ENCODE results near the gene MNX1.

The MNX1 gene

GRCh38 chr7:157032644-157033482 lies 22.4 kb upstream of the MNX1 start:
- DNase-seq = no peak

DNA sequence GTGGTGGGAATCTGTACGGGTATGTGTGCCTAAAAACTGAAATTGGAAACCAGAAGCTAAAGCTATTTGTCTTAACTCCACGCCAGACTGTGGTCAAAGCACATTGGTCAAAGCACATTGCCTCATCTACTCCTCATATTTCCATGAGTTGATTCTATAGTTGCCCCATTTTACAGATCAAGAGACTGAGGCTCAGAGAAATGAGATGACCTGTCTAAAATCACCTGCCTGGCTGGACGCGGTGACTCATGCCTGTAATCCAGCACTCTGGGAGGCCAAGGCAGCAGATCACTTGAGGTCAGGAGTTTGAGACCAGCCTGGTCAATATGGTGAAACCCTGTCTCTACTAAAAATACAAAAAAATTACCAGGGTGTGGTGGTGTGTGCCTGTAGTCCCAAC lies 21.7 kb upstream of the MNX1 start:
- no peak for DNase-seq

DNA sequence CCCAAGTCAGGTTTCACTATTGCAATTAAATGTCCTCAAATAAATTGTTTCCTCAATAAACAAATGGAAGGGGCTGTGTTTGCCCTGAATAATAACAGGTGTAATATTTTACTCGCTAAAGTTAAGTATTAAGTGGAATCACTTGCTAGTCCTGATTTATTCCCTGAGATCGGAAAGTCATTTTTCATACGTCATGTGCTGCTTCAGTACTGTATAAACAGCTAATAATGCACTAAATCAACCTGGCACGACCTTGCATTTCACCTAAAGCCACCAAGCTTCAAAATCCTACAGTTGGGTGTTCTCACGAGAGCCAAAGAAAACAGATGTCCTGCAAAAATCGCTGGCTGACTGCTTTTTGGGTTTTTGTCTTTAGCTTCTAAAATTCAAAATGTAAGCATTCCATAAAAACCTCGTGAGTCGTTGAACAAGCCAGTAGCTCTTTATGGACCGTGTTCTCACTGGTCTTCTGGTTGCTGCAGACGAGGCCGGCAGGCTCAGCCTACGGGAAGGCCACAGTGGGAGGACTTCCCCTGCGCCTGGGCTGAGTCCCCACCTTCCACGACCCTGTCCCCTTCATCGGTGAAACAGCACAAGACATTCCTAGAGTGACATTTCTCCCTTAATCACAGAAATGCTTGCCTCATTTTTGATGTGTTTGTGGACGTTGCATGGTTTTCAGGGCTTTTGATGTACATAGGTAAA lies 17.9 kb upstream of the MNX1 start:
- no peak for DNase-seq

DNA sequence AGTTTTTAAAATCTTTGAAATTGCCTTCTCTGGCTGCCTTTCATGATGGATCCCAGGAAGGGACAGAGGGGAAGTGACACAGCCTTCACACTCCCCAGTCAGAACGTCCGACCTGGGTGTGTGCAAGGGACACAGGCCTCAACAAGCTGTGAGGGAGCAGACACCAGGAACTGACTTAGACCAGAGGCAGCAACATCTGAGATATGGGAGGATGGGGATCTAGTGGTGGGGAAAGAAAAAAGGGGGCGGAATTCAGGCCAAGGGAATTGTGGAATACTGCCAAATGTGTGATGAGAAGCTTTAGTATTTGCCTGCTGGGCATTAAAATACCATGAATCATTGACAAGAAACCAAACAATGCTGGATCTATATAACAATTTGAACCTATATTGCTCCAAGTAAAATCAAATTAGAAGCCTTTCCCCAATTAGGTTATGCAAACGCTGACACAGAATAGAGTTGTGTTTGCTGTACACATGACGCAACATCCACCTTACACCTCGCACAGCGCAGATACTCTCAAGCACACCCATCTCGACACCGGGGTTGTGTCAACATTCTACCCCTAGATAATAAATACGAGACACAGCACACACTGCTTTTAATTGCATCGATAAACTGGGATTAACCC lies 17.2 kb upstream of the MNX1 start:
- no peak for DNase-seq

GRCh38 chr7:157024716-157025115 lies 14.3 kb upstream of the MNX1 start:
- no peak for DNase-seq

DNA sequence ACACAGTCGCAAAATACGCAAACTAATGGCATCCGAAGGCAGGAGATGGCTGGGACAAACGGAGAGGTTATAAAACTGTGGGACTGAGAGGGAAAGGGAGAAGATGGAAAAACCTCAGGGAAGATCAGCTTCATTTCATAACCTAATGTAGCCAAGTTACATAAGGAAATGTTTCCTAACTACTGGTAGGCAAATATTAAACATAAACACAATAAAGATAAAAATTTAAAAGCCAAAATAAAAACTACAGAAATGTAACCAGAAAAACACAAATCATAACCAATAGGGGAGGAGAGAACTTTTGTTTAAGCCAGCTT lies 13.1 kb upstream of the MNX1 start:
- DNase-seq = no peak

- no peak for DNase-seq
These were observed 12.5 kb upstream of the MNX1 start for GRCh38 chr7:157022681-157023588.

GRCh38 chr7:157021871-157022680 lies 11.6 kb upstream of the MNX1 start:
- no peak for DNase-seq

GRCh38 chr7:157021071-157021870 lies 10.8 kb upstream of the MNX1 start:
- no peak for DNase-seq

GRCh38 chr7:157020514-157021070 lies 10.1 kb upstream of the MNX1 start:
- DNase-seq = no peak

DNA sequence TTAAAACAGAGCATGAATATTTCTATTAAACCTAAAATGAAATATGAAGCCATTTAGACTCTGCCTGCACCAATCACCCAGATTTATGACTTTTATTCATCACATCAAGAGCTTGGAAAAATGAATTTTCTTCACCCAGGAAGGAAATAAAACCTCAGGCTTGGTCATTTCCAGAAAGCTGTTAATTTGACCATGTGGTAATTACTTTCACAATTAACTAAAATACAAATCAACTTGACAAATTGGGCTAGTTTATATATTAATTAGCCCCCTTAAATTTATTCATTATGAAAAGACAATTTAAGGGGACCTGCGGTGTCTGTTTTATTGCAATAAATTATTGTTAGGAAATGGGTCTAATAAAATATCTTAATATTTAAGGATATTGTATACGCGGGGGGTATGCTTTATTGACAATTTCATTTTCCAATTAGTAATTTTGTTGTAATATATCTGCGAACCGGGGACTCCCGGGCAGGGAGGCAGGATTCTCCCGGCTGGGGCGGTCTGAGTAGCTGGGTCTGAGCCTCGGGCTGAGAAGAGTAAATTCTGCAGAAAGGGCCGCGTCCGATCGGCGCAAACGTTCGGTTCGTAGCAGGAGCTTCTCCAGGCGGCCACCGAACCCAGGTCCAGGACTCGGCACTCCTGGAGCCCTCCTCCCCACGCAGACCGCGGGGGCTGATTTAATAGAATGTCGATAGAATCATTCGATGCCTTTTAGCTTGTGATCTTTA lies 9.4 kb upstream of the MNX1 start:
- DNase-seq = no peak

DNA sequence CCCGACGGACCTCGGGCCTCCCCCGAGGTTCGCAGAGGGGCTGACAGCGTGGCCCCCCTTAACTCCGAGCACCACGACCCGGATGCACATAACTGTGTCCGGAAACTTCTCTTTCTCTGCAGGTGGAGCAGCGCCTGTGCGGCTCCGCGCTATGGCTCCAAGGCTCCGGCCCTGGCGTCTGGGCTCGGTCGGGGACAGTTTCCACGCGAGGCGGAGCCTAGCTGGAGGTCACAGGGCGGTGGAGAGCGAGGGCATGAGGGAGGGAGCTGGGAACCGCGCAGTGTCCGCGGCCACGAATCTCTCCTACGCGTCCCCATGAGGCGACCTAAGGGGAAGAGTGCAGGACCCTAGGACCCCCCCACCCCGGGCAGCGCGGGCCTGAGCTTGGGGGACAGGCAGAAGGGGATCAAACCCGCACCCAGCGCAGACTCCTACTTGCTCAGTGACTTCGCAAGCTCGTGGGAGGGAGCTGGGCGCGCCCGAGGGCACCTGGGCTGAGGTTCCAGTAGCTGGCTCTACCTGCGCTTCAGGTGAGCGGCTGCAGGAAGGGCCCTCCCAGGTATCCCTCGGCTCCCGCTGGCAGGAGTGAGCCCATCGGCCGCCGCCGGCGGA lies 8.6 kb upstream of the MNX1 start:
- no peak for DNase-seq

DNA sequence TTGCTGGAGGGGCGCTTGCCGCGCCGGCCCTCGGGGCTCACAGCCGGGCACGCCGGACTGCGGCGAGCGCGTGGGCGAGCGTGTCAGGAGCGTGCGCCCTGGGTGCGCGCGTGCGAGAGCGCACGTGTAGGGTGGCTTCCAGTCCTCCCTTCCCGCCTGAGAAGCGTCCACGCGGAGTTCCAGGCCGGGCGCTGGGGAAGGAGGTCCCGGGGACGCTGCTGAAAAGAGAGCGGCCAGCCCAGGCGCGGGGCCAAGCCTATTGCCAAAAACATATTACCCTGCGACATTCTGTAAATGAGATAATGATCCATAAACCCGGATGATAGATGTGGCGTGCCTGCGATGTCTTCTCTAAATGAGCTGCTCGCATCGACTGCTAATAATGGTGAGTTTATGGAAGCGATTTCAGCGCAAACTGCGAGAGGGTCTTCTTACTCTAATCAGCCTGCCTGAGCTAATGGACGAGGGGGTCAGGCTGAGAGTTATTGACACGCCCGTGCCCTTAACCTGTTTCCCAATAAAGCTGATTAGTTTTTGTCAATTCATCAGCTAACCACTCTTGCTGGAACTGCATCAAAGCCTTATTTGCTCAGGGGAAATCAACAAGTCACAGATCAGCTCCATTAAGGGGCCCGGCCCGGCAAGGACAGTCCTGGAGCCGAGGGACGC lies 8.0 kb upstream of the MNX1 start:
- DNase-seq = peak; percentile 30

GRCh38 chr7:157017603-157018327 lies 7.3 kb upstream of the MNX1 start:
- no peak for DNase-seq

DNA sequence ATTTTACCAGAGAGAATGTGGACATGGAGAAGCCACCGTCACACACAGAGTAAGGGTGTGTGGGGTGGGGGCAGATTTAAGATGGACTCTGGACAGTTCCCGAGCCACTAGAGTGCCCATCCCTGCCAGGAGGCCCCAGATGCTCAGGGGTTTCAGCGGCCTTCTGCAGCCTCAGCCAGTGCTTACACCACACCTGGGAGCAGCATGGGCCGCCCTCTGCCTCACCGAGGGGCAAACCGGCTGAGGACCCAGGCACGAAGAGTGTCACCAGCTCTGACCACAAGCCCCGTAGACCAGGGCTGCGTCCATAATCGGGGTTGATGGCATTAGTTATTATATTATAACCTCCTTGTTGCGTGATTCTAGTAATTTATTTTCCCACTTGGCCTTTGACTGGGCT lies 6.7 kb upstream of the MNX1 start:
- DNase-seq = no peak

DNA sequence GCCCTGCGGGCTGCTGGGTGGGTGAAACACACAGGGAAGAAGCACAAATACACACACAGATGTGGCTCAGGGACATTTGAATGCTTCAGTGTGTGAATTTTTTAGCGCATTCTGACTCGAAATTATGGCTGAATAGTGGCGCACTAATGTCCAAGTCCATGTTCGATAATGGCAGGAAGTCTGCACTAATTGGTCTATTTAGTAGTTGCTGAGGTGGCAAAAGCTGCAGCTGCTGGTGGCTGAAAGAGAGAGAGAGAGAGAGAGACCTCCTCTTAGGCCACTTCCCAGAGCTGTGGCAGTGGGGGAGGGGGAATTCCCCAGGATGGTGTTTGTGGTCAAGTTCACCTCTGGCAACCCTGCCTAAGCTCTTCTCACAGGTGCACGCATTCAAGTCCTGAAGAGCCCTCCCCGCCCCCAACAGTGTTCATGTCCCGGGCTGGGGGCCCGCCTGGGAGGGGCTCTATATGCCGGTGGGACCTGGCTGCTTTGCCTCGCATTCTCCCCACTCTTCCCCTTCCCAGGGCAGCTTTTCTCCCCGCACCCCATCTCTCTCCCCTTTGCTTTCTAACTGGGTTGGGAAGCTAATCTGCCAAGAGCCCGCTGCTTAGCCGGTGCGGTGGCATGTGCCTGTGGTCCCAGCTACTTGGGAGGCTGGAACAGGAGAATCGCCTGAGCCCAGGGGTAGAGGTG lies 6.0 kb upstream of the MNX1 start:
- peak; percentile 68 for DNase-seq

DNA sequence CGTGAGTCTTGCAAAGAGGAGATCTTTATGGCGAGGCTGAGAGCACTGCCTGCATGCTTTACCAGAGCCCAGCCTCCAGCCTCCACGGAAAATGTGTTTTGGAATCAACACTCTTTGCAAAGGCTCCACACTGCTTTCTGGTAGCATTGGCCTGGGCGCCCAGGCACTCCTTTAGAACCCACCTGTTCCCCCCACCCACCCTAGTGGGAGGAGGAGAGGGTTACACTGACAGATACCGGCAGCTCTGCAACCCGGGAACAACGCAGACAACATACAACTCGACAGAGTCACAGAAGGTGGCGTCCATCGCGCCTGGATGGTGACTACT lies 5.5 kb upstream of the MNX1 start:
- no peak for DNase-seq

Measured in stimulated activated CD8-positive, alpha-beta memory T cell treated with anti-CD3 and anti-CD28 coated beads, Interleukin-4, amount 100 ng/mL, for 48 hours (primary cell).